Subcutaneous abdominal adipose tissue (tissue), 5 donors: ENCODE data around the gene PRR5L.
A peak's percentile ranks its signal among the peaks of the same experiment; 100 is the strongest.

Experiments
- H3K27ac ChIP-seq: one replicate; pipeline ENCODE4 v1.7.0; 2013; ENCODE audit warnings: low read depth, mild to moderate bottlenecking, inconsistent platforms, low read length, moderate library complexity
- H3K27me3 ChIP-seq, 5 donors: one replicate each; pipeline ENCODE4 v1.7.0; 2013; ENCODE audit warnings: low read length in 5 of 5, inconsistent platforms in 1 of 5; ENCODE audit not compliant: control insufficient read depth in 5 of 5, insufficient read depth in 4 of 5
- H3K36me3 ChIP-seq, 5 donors: one replicate each; pipeline ENCODE4 v1.7.0; 2013; ENCODE audit warnings: low read length in 5 of 5; ENCODE audit not compliant: control insufficient read depth in 5 of 5, insufficient read depth in 5 of 5
- H3K4me1 ChIP-seq, 5 donors: one replicate each; pipeline ENCODE4 v1.7.0; 2013; ENCODE audit warnings: low read length in 5 of 5, mild to moderate bottlenecking in 3 of 5, moderate library complexity in 1 of 5; ENCODE audit not compliant: control insufficient read depth in 5 of 5, insufficient read depth in 5 of 5
- H3K4me3 ChIP-seq, 5 donors: one replicate each; pipeline ENCODE4 v1.7.0; 2013; ENCODE audit warnings: low read length in 5 of 5, low read depth in 1 of 5
- H3K9ac ChIP-seq, 5 donors: one replicate each; pipeline ENCODE4 v1.7.0; 2013; ENCODE audit warnings: low read length in 5 of 5, mild to moderate bottlenecking in 4 of 5, moderate library complexity in 3 of 5
- H3K9me3 ChIP-seq, 5 donors: one replicate each; pipeline ENCODE4 v1.7.0; 2013; ENCODE audit warnings: low read length in 5 of 5; ENCODE audit not compliant: control insufficient read depth in 5 of 5
- donor health status: healthy.
- donor health status: healthy.
- donor health status: healthy.
- donor health status: healthy.
- donor health status: healthy.

The PRR5L gene

DNA sequence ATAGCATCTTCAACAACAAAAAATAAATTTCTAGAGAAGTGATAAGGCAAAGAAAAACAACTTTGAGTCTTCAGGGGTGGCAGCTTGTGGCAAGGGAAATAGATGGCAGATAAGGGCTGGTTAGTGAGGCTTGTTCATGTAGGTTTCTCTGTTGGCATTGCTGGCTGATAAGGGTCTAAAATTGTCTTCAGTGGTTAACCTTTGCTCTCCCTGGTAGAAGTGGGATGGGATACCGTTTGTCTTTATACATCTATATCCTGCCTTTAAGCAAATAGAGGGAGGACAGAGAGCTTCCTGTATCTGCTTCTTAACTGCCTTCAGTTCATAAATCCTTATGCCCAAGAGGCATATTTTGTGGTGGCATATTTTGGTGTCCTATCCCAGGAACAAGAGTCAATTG lies 156.9 kb downstream of the PRR5L start:
- peak overlapping the region in 1 of 5 donors; percentile 1 for H3K9ac ChIP-seq
- peak overlapping the region; percentile 56 for H3K27ac ChIP-seq
- H3K36me3 ChIP-seq = peaks cover 0 to 30% (median 14%) of the 10 kb centered on the region in 5 donors
- H3K4me3 ChIP-seq = no peak overlapping the region
- no peaks in the 10 kb centered on the region for H3K9me3 ChIP-seq
- H3K27me3 ChIP-seq = no peaks in the 10 kb centered on the region
- peaks cover 24 to 77% (median 63%) of the 10 kb centered on the region in 5 donors for H3K4me1 ChIP-seq

GRCh38 chr11:36453678-36454077 lies 157.6 kb downstream of the PRR5L start:
- peak overlapping the region in 1 of 5 donors; percentile 21 for H3K9ac ChIP-seq
- H3K27ac ChIP-seq = peak overlapping the region; percentile 56
- H3K36me3 ChIP-seq = peaks cover 0 to 23% (median 8%) of the 10 kb centered on the region in 5 donors
- peaks cover 24 to 83% (median 63%) of the 10 kb centered on the region in 5 donors for H3K4me1 ChIP-seq
- H3K27me3 ChIP-seq = no peaks in the 10 kb centered on the region
- H3K4me3 ChIP-seq = peak overlapping the region in 1 of 5 donors; percentile 7
- no peaks in the 10 kb centered on the region for H3K9me3 ChIP-seq

GRCh38 chr11:36454551-36454940 lies 158.5 kb downstream of the PRR5L start:
- H3K36me3 ChIP-seq = peaks cover 0 to 23% (median 8%) of the 10 kb centered on the region in 5 donors
- H3K27me3 ChIP-seq = no peaks in the 10 kb centered on the region
- peaks cover 24 to 75% (median 57%) of the 10 kb centered on the region in 5 donors for H3K4me1 ChIP-seq
- H3K4me3 ChIP-seq = no peak overlapping the region
- H3K9ac ChIP-seq = peak overlapping the region in 1 of 5 donors; percentile 21
- H3K9me3 ChIP-seq = no peaks in the 10 kb centered on the region
- peak overlapping the region; percentile 94 for H3K27ac ChIP-seq

DNA sequence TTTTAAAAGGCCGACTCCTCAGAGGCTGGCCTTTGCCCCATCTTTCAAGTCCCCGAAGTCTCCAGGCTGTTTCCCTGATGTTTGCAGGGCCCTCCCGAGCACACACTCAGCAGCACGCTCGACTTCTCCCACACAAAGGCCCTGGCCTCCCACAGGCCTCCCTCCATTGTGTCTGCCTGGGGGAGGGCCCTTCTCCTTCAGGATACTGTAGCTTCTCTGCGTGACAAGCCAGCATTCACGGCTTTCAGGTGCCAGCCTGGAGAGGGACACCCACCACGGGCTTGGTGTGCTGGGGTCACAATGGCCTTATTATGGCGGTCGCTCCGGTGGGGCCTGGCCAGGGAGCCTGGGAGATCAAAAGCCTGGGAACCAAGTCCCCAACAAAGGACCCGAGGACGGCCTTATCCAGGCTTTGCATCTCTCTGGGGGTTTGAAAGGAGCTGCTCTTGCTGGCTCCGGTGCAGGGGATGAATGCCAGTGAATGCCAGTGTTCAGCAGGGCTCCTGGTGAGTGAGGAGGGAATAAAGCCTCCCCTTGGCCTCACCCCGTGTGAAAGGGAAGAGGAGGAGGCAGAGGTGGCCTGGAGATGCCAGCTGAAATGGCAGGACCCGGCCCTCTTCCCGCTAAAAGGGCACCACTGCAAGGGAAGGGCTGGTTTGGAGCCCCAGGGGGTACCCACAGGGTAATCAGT lies 159.0 kb downstream of the PRR5L start:
- H3K27me3 ChIP-seq = no peaks in the 10 kb centered on the region
- H3K4me1 ChIP-seq = peaks cover 23 to 70% (median 52%) of the 10 kb centered on the region in 5 donors
- peak overlapping the region in 3 of 5 donors; percentile 16 to 21 (median 21) for H3K9ac ChIP-seq
- peak overlapping the region in 1 of 5 donors; percentile 4 for H3K4me3 ChIP-seq
- H3K27ac ChIP-seq = peak overlapping the region; percentile 94
- no peaks in the 10 kb centered on the region for H3K9me3 ChIP-seq
- H3K36me3 ChIP-seq = peaks cover 0 to 23% (median 8%) of the 10 kb centered on the region in 5 donors

- H3K9ac ChIP-seq = peak overlapping the region in 4 of 5 donors; percentile 21 to 71 (median 54)
Measured at GRCh38 chr11:36455658-36456111, 159.6 kb downstream of the PRR5L start.

GRCh38 chr11:36456156-36456555 lies 160.1 kb downstream of the PRR5L start:
- peaks cover 21 to 59% (median 49%) of the 10 kb centered on the region in 5 donors for H3K4me1 ChIP-seq

More at GRCh38 chr11:36455658-36456111, 159.6 kb downstream of the PRR5L start:
- Histone ChIP-seq H3K4me1 (peaks cover 21 to 64% (median 51%) of the 10 kb centered on the region in 5 donors), H3K27ac (peak overlapping the region; percentile 94), H3K9me3 (no peaks in the 10 kb centered on the region), H3K36me3 (peaks cover 0 to 26% (median 13%) of the 10 kb centered on the region in 5 donors), H3K4me3 (peak overlapping the region in 3 of 5 donors; percentile 4 to 37 (median 9)), H3K27me3 (no peaks in the 10 kb centered on the region)

DNA sequence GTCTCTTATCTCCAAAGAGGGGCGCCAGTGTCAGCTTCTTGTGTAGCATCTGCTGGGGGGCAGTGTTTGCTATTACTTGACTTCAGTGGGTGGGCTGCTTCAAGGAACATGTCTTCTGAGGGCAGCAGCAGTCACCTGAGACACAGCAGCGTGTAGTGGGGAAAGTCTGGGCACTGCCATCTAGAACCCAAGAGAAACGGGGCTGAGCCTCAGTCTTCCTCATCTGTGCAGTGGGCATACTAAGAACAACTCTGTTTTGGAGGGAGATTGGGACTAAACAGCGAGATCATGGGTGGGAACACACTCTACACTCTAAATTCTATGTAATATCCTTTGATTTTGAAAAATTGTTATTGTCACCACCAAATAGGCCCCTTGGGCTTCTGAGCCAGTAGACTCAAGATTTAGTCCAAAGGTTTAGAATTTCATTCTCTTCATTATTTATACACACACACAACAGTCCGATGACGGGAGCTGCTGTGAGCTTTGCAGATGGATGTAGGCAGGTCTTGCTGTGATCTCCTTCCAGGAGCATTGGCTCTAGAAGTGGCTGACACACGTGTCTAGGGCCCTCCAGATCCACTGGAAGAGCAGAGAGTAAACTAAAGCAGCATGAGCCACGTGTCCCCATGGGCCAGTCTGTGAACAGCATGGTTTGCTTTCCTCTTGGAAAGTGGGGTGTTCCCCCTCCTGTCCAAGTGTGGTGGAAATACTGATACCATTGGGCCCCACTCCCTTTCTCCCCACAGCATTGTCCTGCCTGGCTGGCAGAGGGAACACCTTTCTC lies 162.2 kb downstream of the PRR5L start:
- H3K27me3 ChIP-seq = no peaks in the 10 kb centered on the region
- no peak overlapping the region for H3K9ac ChIP-seq
- H3K36me3 ChIP-seq = peaks cover 0 to 21% (median 17%) of the 10 kb centered on the region in 5 donors
- no peak overlapping the region for H3K27ac ChIP-seq
- no peak overlapping the region for H3K4me3 ChIP-seq
- no peaks in the 10 kb centered on the region for H3K9me3 ChIP-seq
- H3K4me1 ChIP-seq = peaks cover 16 to 46% (median 37%) of the 10 kb centered on the region in 5 donors

More at GRCh38 chr11:36456156-36456555, 160.1 kb downstream of the PRR5L start:
- Histone ChIP-seq H3K27me3 (no peaks in the 10 kb centered on the region), H3K36me3 (peaks cover 0 to 24% (median 11%) of the 10 kb centered on the region in 5 donors), H3K27ac (peak overlapping the region; percentile 94), H3K9me3 (no peaks in the 10 kb centered on the region), H3K9ac (peak overlapping the region in 4 of 5 donors; percentile 21 to 71 (median 54)), H3K4me3 (peak overlapping the region in 2 of 5 donors; percentile 9 to 37)

- H3K4me1 ChIP-seq = peaks cover 16 to 39% (median 30%) of the 10 kb centered on the region in 5 donors
- no peak overlapping the region for H3K9ac ChIP-seq
- H3K4me3 ChIP-seq = no peak overlapping the region
- peaks cover 0 to 27% (median 16%) of the 10 kb centered on the region in 5 donors for H3K36me3 ChIP-seq
- no peak overlapping the region for H3K27ac ChIP-seq
- no peaks in the 10 kb centered on the region for H3K27me3 ChIP-seq
- no peaks in the 10 kb centered on the region for H3K9me3 ChIP-seq
Measured at GRCh38 chr11:36459046-36459445, 163.0 kb downstream of the PRR5L start.

- no peaks in the 10 kb centered on the region for H3K9me3 ChIP-seq
- no peak overlapping the region for H3K9ac ChIP-seq
- no peak overlapping the region for H3K4me3 ChIP-seq
- no peak overlapping the region for H3K27ac ChIP-seq
- H3K4me1 ChIP-seq = peaks cover 13 to 27% (median 18%) of the 10 kb centered on the region in 5 donors
- peaks cover 0 to 27% (median 13%) of the 10 kb centered on the region in 5 donors for H3K36me3 ChIP-seq
- no peaks in the 10 kb centered on the region for H3K27me3 ChIP-seq
Measured at GRCh38 chr11:36460220-36460619, 164.1 kb downstream of the PRR5L start.
